K562 (cell line): ENCODE data around the gene FBN3. TPM values are rescaled to one million over a fixed set of nuclear protein-coding genes. Genes with fewer than 3 reads are reported as not detected.

Experiments
- ARID2 ChIP-seq: fragments of 450-650 bp; IDR thresholded peaks from 2 replicates; pipeline ENCODE4 v1.6.1; 2017; ENCODE audit warnings: antibody characterized with exemption, mild to moderate bottlenecking
- ARID3A ChIP-seq: IDR thresholded peaks from 2 replicates; pipeline ENCODE4 v1.6.1; 2012; ENCODE audit warnings: low read depth, low read length, improper control_type of control experiment, borderline replicate concordance
- BMI1 ChIP-seq: fragments of 150-350 bp; IDR thresholded peaks from 2 replicates; pipeline ENCODE4 v1.6.1; 2014; ENCODE audit warnings: low read length
- C11orf30 ChIP-seq: fragments of 450-650 bp; IDR thresholded peaks from 2 replicates; pipeline ENCODE4 v1.6.1; 2016; ENCODE audit warnings: low read depth, mild to moderate bottlenecking
- DNMT1 ChIP-seq: fragments of 450-650 bp; IDR thresholded peaks from 2 replicates; pipeline ENCODE4 v1.6.1; 2016; ENCODE audit warnings: antibody characterized with exemption, mild to moderate bottlenecking
- ELF4 ChIP-seq: fragments of 450-650 bp; formaldehyde crosslinking; IDR thresholded peaks from 2 replicates; pipeline ENCODE4 v1.4.0; 2022; ENCODE audit warnings: missing genetic modification characterization
- ETS2 ChIP-seq: IDR thresholded peaks from 2 replicates; pipeline ENCODE4 v1.6.1; 2016; ENCODE audit warnings: borderline replicate concordance, missing genetic modification characterization, mild to moderate bottlenecking, moderate library complexity, missing compliant biosample characterization; ENCODE audit not compliant: poor library complexity, severe bottlenecking
- HDAC6 ChIP-seq: IDR thresholded peaks from 2 replicates; pipeline ENCODE4 v1.6.1; 2012; ENCODE audit warnings: low read depth, mild to moderate bottlenecking, control low read depth, inconsistent platforms, low read length, moderate library complexity
- LEF1 ChIP-seq: fragments of 450-650 bp; IDR thresholded peaks from 2 replicates; pipeline ENCODE4 v1.6.1; 2016; ENCODE audit warnings: mild to moderate bottlenecking
- MECOM ChIP-seq: fragments of 250-450 bp; sonication (Bioruptor Pico); IDR thresholded peaks from 2 replicates; pipeline ENCODE4 v1.8.0; 2022; ENCODE audit warnings: inconsistent platforms
- NR3C1 ChIP-seq: sonication (generic); formaldehyde crosslinking; IDR thresholded peaks from 2 replicates; pipeline ENCODE4 v1.8.1; 2022; ENCODE audit warnings: missing genetic modification reagents
- SP1 ChIP-seq: sonication (generic); formaldehyde crosslinking; IDR thresholded peaks from 2 replicates; pipeline ENCODE4 v1.8.1; 2022; ENCODE audit warnings: mild to moderate bottlenecking, missing genetic modification reagents
- TAL1 ChIP-seq: fragments of 450-650 bp; IDR thresholded peaks from 2 replicates; pipeline ENCODE4 v1.6.1; 2016; ENCODE audit warnings: mild to moderate bottlenecking
- TEAD1 ChIP-seq, 2 experiments: fragments of 450-650 bp in 1 of 2; sonication (generic) in 1 of 2; formaldehyde crosslinking; IDR thresholded peaks; 2 replicates each; pipeline versions ENCODE4 v1.4.0 to v1.8.0; 2020 to 2022; ENCODE audit warnings: mild to moderate bottlenecking in 2 of 2, missing genetic modification reagents in 1 of 2
- ZKSCAN1 ChIP-seq: fragments of 150-350 bp; IDR thresholded peaks from 2 replicates; pipeline ENCODE4 v1.6.1; 2016; ENCODE audit warnings: low read depth, low read length
- ZNF449 ChIP-seq: fragments of 250-450 bp; sonication (Bioruptor Pico); IDR thresholded peaks from 2 replicates; pipeline ENCODE4 v1.8.0; 2022; ENCODE audit warnings: moderate library complexity, mild to moderate bottlenecking, inconsistent platforms
- ZNF696 ChIP-seq: fragments of 250-450 bp; sonication (Bioruptor Pico); conservative IDR thresholded peaks from 2 replicates; pipeline ENCODE4 v1.4.0; 2020; ENCODE audit warnings: mild to moderate bottlenecking, moderate library complexity
- polyA plus RNA-seq, 8 experiments: library from polyadenylated mRNA; depleted of rRNA in 4 of 8; stranded (reverse) in 5 of 8; unstranded in 3 of 8; fragments of >200 nt; fragmentation: Nextera tagmentation in 2 of 8; fragmentation: Illumina TruSeq in 1 of 8; extraction: Ambion mirVana in 2 of 8; extraction: Trizol in 1 of 8; gene quantifications; 2 replicates each; pipeline versions ENCODE4 v1.2.1 to v1.2.3, GENCODE V29; 2011 to 2014; ENCODE audit warnings: inconsistent platforms in 1 of 8, missing spikeins in 1 of 8
- total RNA-seq, 7 experiments: library from RNA; depleted of rRNA in 6 of 7; stranded (reverse); fragments of >200 nt in 6 of 7; fragmentation: Illumina TruSeq in 2 of 7; extraction: Trizol in 2 of 7; gene quantifications; 2 replicates each; pipeline versions ENCODE4 v1.2.1 to v1.2.3, GENCODE V29; 2011 to 2021; ENCODE audit warnings: low replicate concordance in 1 of 7
- TF ChIP-seq, protein P1 (sequence below): fragments of 450-650 bp; formaldehyde crosslinking; IDR thresholded peaks from 2 replicates; pipeline ENCODE4 v1.4.0; 2022; ENCODE audit warnings: mild to moderate bottlenecking, moderate library complexity
- TF ChIP-seq, protein P2 (sequence below): fragments of 450-650 bp; IDR thresholded peaks from 2 replicates; pipeline ENCODE4 v1.6.1; 2016; ENCODE audit warnings: antibody characterized with exemption
- TF ChIP-seq, protein P3 (sequence below): fragments of 250-450 bp; sonication (Bioruptor Pico); IDR thresholded peaks from 2 replicates; pipeline ENCODE4 v1.5.0; 2020; ENCODE audit warnings: mild to moderate bottlenecking, borderline replicate concordance

The FBN3 gene
- total and polyA plus RNA-seq, 9 of the 15 experiments (the other 6 are each of a cell fraction or from before 2014, with no cell fraction given): under 0.01 to 0.29 (median 0.01) TPM; not detected in 4

- TF ChIP-seq, protein P1, sequence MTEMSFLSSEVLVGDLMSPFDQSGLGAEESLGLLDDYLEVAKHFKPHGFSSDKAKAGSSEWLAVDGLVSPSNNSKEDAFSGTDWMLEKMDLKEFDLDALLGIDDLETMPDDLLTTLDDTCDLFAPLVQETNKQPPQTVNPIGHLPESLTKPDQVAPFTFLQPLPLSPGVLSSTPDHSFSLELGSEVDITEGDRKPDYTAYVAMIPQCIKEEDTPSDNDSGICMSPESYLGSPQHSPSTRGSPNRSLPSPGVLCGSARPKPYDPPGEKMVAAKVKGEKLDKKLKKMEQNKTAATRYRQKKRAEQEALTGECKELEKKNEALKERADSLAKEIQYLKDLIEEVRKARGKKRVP (CRISPR knock-in tag): no peak
- TF ChIP-seq HDAC6 (no peak), ARID3A (no peak), LEF1 (no peak), DNMT1 (no peak), TEAD1 (CRISPR knock-in tag; IDR thresholded peaks at IDR 0.05) (no peak), ZNF696 (CRISPR knock-in tag) (no peak), C11orf30 (no peak), ZNF449 (CRISPR knock-in tag) (no peak), ARID2 (peak; percentile 50; the same call in 1 of the 2 replicates), BMI1 (no peak), ZKSCAN1 (no peak), ELF4 (CRISPR knock-in tag) (no peak), ETS2 (no peak), MECOM (CRISPR knock-in tag) (no peak), TAL1 (no peak), SP1 (0 out of 2 replicates have a peak, but pooled peaks have one; percentile 17), NR3C1 (CRISPR knock-in tag) (no peak)
- TF ChIP-seq, protein P2, sequence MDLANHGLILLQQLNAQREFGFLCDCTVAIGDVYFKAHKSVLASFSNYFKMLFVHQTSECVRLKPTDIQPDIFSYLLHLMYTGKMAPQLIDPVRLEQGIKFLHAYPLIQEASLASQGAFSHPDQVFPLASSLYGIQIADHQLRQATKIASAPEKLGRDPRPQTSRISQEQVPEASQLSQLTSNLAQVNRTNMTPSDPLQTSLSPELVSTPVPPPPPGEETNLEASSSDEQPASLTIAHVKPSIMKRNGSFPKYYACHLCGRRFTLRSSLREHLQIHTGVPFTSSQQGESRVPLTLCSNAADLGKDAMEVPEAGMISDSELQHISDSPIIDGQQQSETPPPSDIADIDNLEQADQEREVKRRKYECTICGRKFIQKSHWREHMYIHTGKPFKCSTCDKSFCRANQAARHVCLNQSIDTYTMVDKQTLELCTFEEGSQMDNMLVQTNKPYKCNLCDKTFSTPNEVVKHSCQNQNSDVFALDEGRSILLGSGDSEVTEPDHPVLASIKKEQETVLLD: no peak
- TF ChIP-seq, protein P3, sequence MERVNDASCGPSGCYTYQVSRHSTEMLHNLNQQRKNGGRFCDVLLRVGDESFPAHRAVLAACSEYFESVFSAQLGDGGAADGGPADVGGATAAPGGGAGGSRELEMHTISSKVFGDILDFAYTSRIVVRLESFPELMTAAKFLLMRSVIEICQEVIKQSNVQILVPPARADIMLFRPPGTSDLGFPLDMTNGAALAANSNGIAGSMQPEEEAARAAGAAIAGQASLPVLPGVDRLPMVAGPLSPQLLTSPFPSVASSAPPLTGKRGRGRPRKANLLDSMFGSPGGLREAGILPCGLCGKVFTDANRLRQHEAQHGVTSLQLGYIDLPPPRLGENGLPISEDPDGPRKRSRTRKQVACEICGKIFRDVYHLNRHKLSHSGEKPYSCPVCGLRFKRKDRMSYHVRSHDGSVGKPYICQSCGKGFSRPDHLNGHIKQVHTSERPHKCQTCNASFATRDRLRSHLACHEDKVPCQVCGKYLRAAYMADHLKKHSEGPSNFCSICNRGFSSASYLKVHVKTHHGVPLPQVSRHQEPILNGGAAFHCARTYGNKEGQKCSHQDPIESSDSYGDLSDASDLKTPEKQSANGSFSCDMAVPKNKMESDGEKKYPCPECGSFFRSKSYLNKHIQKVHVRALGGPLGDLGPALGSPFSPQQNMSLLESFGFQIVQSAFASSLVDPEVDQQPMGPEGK (CRISPR knock-in tag): no peak
Observed at GRCh38 chr19:8069096-8069973, 80.1 kb downstream of the FBN3 start (continued).
